CD14-positive monocyte (primary cell): ENCODE data around the gene PGM2L1. TPM values are rescaled to one million over a fixed set of nuclear protein-coding genes. Genes with fewer than 3 reads are reported as not detected.

ENCODE experiments used
- DNase-seq, 3 donors: peaks; one replicate each; pipeline ENCODE4 v3.0.0-alpha.2; 2011 to 2022
- H2AFZ ChIP-seq: 2 replicates; pipeline ENCODE4 v1.6.0; 2012; ENCODE audit warnings: mild to moderate bottlenecking, low read depth, low read length, inconsistent platforms; ENCODE audit not compliant: insufficient read depth, poor library complexity, severe bottlenecking
- H3K27ac ChIP-seq, 2 donors: 1 replicate in 1 of 2; 2 replicates in 1 of 2; pipeline ENCODE4 v1.5.1; 2012 to 2013; ENCODE audit warnings: low read length in 2 of 2, control low read depth in 1 of 2, inconsistent platforms in 1 of 2, low read depth in 1 of 2, mild to moderate bottlenecking in 1 of 2
- H3K27me3 ChIP-seq, 2 donors: one replicate each; pipeline versions ENCODE4 v1.6.0 to v1.6.1; 2011 to 2013; ENCODE audit warnings: low read length in 2 of 2; ENCODE audit not compliant: control insufficient read depth in 2 of 2, insufficient read depth in 2 of 2
- H3K36me3 ChIP-seq, 2 donors: replicated peaks in 1 of 2; 1 replicate in 1 of 2; 2 replicates in 1 of 2; pipeline versions ENCODE4 v1.5.1 to v1.6.1; 2012 to 2013; ENCODE audit warnings: low read length in 2 of 2, control low read depth in 1 of 2, inconsistent platforms in 1 of 2, mild to moderate bottlenecking in 1 of 2; ENCODE audit not compliant: insufficient read depth in 2 of 2, control insufficient read depth in 1 of 2
- H3K4me1 ChIP-seq, 2 donors: 1 replicate in 1 of 2; 2 replicates in 1 of 2; pipeline versions ENCODE4 v1.5.1 to v1.6.1; 2012 to 2013; ENCODE audit warnings: low read length in 2 of 2, control low read depth in 1 of 2, inconsistent platforms in 1 of 2, mild to moderate bottlenecking in 1 of 2, moderate library complexity in 1 of 2; ENCODE audit not compliant: insufficient read depth in 2 of 2, control insufficient read depth in 1 of 2
- H3K4me2 ChIP-seq: replicated peaks from 2 replicates; pipeline ENCODE3; 2012; ENCODE audit warnings: low read length, moderate library complexity, mild to moderate bottlenecking; ENCODE audit not compliant: poor library complexity, severe bottlenecking; ENCODE audit errors: extremely low read depth
- H3K4me3 ChIP-seq, 3 experiments: fragments of 200-600 bp in 1 of 3; sonication (generic) in 1 of 3; replicated peaks in 1 of 3; 1 replicate in 2 of 3; 2 replicates in 1 of 3; pipeline ENCODE4 v1.5.1; 2011 to 2013; ENCODE audit warnings: low read length in 3 of 3, mild to moderate bottlenecking in 3 of 3, control low read depth in 2 of 3, low read depth in 2 of 3, inconsistent platforms in 1 of 3, moderate library complexity in 1 of 3
- H3K79me2 ChIP-seq: 2 replicates; pipeline ENCODE4 v1.6.0; 2012; ENCODE audit warnings: mild to moderate bottlenecking, control low read depth, inconsistent platforms, low read length, moderate library complexity; ENCODE audit not compliant: insufficient read depth
- H3K9ac ChIP-seq: 2 replicates; pipeline ENCODE4 v1.6.0; 2017; ENCODE audit warnings: low read length, mild to moderate bottlenecking; ENCODE audit not compliant: insufficient read depth, poor library complexity, severe bottlenecking
- H3K9me3 ChIP-seq, 2 donors: replicated peaks in 1 of 2; 1 replicate in 1 of 2; 2 replicates in 1 of 2; pipeline versions ENCODE4 v1.5.1 to v1.6.1; 2012 to 2013; ENCODE audit warnings: low read length in 2 of 2, control low read depth in 1 of 2; ENCODE audit not compliant: control insufficient read depth in 1 of 2, insufficient read depth in 1 of 2
- H4K20me1 ChIP-seq: 2 replicates; pipeline ENCODE4 v1.6.0; 2012; ENCODE audit warnings: mild to moderate bottlenecking, low read length, control low read depth, moderate library complexity; ENCODE audit not compliant: insufficient read depth
- H3K27ac Mint-ChIP-seq, 7 donors: one replicate each; pipeline ENCODE4 v1.8.0; 2020; ENCODE audit warnings: mild to moderate bottlenecking in 7 of 7, mixed read lengths in 7 of 7, moderate library complexity in 6 of 7, inconsistent platforms in 2 of 7
- H3K27me3 Mint-ChIP-seq, 3 donors: one replicate each; pipeline ENCODE4 v1.8.0; 2021 to 2022; ENCODE audit warnings: low read depth in 3 of 3, mild to moderate bottlenecking in 3 of 3, mixed read lengths in 3 of 3, moderate library complexity in 3 of 3, inconsistent platforms in 1 of 3
- H3K36me3 Mint-ChIP-seq, 2 donors: one replicate each; pipeline ENCODE4 v1.8.0; 2020; ENCODE audit warnings: mixed read lengths in 2 of 2, inconsistent platforms in 1 of 2, mild to moderate bottlenecking in 1 of 2
- H3K4me1 Mint-ChIP-seq: one replicate; pipeline ENCODE4 v1.8.0; 2020; ENCODE audit warnings: mild to moderate bottlenecking, mixed read lengths
- H3K4me3 Mint-ChIP-seq, 2 donors: one replicate each; pipeline ENCODE4 v1.8.0; 2020; ENCODE audit warnings: mild to moderate bottlenecking in 2 of 2, mixed read lengths in 2 of 2, moderate library complexity in 1 of 2
- H3K9me3 Mint-ChIP-seq, 7 donors: one replicate each; pipeline ENCODE4 v1.8.0; 2020 to 2022; ENCODE audit warnings: mixed read lengths in 7 of 7, mild to moderate bottlenecking in 6 of 7, moderate library complexity in 6 of 7, inconsistent platforms in 2 of 7
- CTCF ChIP-seq: fragments of 200-600 bp; IDR thresholded peaks from one replicate; pipeline ENCODE4 v1.8.0; 2022; ENCODE audit warnings: antibody characterized with exemption, mild to moderate bottlenecking
- WGBS: methylation state at CpG from one replicate; pipeline ENCODE4 v1.1.5; 2013; ENCODE audit warnings: missing lambda C conversion rate; ENCODE audit not compliant: insufficient coverage; 5-methylcytosine and 5-hydroxymethylcytosine counted together
- intact Hi-C, 2 donors: fragments of 100-400 bp; cut with micrococcal nuclease; formaldehyde crosslinking; loops; one replicate each; pipeline versions ENCODE4 v1.15.0 to v1.15.1; 2023
- polyA plus RNA-seq, 3 donors: library from polyadenylated mRNA; depleted of rRNA in 1 of 3; unstranded in 2 of 3; stranded (reverse) in 1 of 3; fragments of 300-500 nt in 2 of 3; fragments of >200 nt in 1 of 3; fragmentation: Illumina TruSeq in 2 of 3; gene quantifications; 1 replicate in 2 of 3; 2 replicates in 1 of 3; pipeline ENCODE4 v1.2.3, GENCODE V29; 2012 to 2021

Gene PGM2L1
- polyA plus RNA-seq, 3 donors = 0.25 to 0.81 (median 0.62) TPM

- H2AFZ ChIP-seq = no peak overlapping the region
- peaks cover 1 to 6% (median 1%) of the 10 kb centered on the region in 3 donors for H3K27me3 Mint-ChIP-seq
- no peak for TF ChIP-seq CTCF
- no peak overlapping the region for H3K4me3 ChIP-seq
- DNase-seq = no peak
- no peaks in the 10 kb centered on the region for H4K20me1 ChIP-seq
- H3K9me3 ChIP-seq = no peaks in the 10 kb centered on the region
- peaks cover under 1 to 5% (median 3%) of the 10 kb centered on the region in 7 donors for H3K9me3 Mint-ChIP-seq
- intact Hi-C loops = no loop called here
- H3K27ac ChIP-seq = no peak overlapping the region
- H3K4me2 ChIP-seq = no peak overlapping the region
- H3K27ac Mint-ChIP-seq = peak overlapping the region in 1 of 7 donors; percentile 43
- H3K4me3 Mint-ChIP-seq = no peak overlapping the region
- H3K36me3 Mint-ChIP-seq = no peaks in the 10 kb centered on the region
- 100% methylated on average over 1 of the region's 2 CpGs for WGBS
- H3K36me3 ChIP-seq = no peaks in the 10 kb centered on the region
- no peaks in the 10 kb centered on the region for H3K27me3 ChIP-seq
- H3K4me1 ChIP-seq = peaks cover 0 to 8% of the 10 kb centered on the region in 2 donors
- H3K4me1 Mint-ChIP-seq = peaks cover 7% of the 10 kb centered on the region
- H3K9ac ChIP-seq = no peak overlapping the region
- no peaks in the 10 kb centered on the region for H3K79me2 ChIP-seq
These were observed 75.6 kb downstream of the PGM2L1 start for GRCh38 chr11:74322667-74323066.

GRCh38 chr11:74321487-74322188 lies 76.6 kb downstream of the PGM2L1 start:
- Mint-ChIP-seq H3K36me3 (peaks cover 0 to 3% of the 10 kb centered on the region in 2 donors), H3K4me3 (peak overlapping the region in 1 of 2 donors; percentile 4), H3K27ac (no peak overlapping the region), H3K4me1 (peaks cover 7% of the 10 kb centered on the region), H3K27me3 (peaks cover 0 to 8% (median 1%) of the 10 kb centered on the region in 3 donors), H3K9me3 (peaks cover 11 to 15% (median 13%) of the 10 kb centered on the region in 7 donors)
- intact Hi-C loops = no loop called here
- 41% methylated on average over 7 of the region's 10 CpGs for WGBS
- Histone ChIP-seq H3K79me2 (no peaks in the 10 kb centered on the region), H3K36me3 (no peaks in the 10 kb centered on the region), H3K9ac (no peak overlapping the region), H3K4me1 (peaks cover 0 to 8% of the 10 kb centered on the region in 2 donors), H4K20me1 (no peaks in the 10 kb centered on the region), H3K27ac (no peak overlapping the region), H2AFZ (peak overlapping the region; percentile 4), H3K27me3 (no peaks in the 10 kb centered on the region), H3K9me3 (peaks cover 4 to 10% of the 10 kb centered on the region in 2 donors), H3K4me2 (no peak overlapping the region), H3K4me3 (no peak overlapping the region)
- no peak for TF ChIP-seq CTCF
- DNase-seq = peak; percentile 35 to 50 (median 43)
